ENCODE measurements around the gene MAP3K12.

The MAP3K12 gene

DNA sequence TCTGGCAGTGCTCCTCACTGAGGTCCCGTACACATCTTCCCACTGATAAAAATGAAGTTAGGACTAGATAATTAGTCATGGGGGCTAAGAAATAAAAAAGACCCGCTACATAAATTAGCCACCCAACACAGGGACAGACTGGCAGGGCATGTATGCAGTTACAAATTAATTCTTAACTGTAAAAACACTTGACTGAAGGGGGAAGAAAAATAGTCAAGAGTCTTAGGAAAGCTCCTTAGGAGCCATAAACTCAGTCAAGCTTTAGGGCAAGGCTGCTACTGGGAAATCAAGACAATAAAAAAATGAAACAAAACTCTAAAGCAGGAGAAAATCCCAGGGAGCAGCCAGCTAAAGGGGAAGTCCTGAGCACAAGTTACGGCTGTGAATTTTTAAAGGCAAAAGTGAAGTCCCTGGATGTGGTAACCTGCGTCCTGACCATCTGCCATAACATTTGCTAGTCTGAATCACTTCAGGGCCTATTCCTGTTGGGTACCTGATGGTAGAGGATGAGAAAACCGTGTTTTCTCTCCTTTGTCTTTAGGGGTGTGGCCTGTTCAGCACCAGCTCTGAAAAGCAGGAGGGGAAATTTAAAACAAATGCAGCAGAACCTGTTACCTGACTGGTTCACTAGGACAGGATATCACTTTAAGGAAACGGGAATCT, 15.5 kb upstream of the MAP3K12 start:
- no peak for TF ChIP-seq SPI1 (IDR thresholded peaks at IDR 0.05; ENCODE audit: borderline replicate concordance, low read depth)
- TF ChIP-seq, protein P1, sequence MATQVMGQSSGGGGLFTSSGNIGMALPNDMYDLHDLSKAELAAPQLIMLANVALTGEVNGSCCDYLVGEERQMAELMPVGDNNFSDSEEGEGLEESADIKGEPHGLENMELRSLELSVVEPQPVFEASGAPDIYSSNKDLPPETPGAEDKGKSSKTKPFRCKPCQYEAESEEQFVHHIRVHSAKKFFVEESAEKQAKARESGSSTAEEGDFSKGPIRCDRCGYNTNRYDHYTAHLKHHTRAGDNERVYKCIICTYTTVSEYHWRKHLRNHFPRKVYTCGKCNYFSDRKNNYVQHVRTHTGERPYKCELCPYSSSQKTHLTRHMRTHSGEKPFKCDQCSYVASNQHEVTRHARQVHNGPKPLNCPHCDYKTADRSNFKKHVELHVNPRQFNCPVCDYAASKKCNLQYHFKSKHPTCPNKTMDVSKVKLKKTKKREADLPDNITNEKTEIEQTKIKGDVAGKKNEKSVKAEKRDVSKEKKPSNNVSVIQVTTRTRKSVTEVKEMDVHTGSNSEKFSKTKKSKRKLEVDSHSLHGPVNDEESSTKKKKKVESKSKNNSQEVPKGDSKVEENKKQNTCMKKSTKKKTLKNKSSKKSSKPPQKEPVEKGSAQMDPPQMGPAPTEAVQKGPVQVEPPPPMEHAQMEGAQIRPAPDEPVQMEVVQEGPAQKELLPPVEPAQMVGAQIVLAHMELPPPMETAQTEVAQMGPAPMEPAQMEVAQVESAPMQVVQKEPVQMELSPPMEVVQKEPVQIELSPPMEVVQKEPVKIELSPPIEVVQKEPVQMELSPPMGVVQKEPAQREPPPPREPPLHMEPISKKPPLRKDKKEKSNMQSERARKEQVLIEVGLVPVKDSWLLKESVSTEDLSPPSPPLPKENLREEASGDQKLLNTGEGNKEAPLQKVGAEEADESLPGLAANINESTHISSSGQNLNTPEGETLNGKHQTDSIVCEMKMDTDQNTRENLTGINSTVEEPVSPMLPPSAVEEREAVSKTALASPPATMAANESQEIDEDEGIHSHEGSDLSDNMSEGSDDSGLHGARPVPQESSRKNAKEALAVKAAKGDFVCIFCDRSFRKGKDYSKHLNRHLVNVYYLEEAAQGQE (IDR thresholded peaks at IDR 0.05; ENCODE audit: insufficient replicate concordance, low read depth), result no peak
- TF ChIP-seq, protein P2, sequence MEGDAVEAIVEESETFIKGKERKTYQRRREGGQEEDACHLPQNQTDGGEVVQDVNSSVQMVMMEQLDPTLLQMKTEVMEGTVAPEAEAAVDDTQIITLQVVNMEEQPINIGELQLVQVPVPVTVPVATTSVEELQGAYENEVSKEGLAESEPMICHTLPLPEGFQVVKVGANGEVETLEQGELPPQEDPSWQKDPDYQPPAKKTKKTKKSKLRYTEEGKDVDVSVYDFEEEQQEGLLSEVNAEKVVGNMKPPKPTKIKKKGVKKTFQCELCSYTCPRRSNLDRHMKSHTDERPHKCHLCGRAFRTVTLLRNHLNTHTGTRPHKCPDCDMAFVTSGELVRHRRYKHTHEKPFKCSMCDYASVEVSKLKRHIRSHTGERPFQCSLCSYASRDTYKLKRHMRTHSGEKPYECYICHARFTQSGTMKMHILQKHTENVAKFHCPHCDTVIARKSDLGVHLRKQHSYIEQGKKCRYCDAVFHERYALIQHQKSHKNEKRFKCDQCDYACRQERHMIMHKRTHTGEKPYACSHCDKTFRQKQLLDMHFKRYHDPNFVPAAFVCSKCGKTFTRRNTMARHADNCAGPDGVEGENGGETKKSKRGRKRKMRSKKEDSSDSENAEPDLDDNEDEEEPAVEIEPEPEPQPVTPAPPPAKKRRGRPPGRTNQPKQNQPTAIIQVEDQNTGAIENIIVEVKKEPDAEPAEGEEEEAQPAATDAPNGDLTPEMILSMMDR (IDR thresholded peaks at IDR 0.05; ENCODE audit: insufficient read depth, low read length), result no peak
- no peak for TF ChIP-seq GABPA (IDR thresholded peaks at IDR 0.05; ENCODE audit: low read depth)
- no peak for TF ChIP-seq POLR2AphosphoS5 (IDR thresholded peaks at IDR 0.05; ENCODE audit: low read depth)
- Histone ChIP-seq H3K4me3 (replicated peaks; ENCODE audit: insufficient read depth, low read length) (no peak overlapping the region), H3K27ac (replicated peaks) (no peak overlapping the region), H3K27me3 (ENCODE audit: insufficient read depth, poor library complexity, severe bottlenecking) (no peaks in the 10 kb centered on the region)
- DNase-seq (ENCODE audit: low read depth in 1 of 2, low spot score in 1 of 2), result no peak

DNA sequence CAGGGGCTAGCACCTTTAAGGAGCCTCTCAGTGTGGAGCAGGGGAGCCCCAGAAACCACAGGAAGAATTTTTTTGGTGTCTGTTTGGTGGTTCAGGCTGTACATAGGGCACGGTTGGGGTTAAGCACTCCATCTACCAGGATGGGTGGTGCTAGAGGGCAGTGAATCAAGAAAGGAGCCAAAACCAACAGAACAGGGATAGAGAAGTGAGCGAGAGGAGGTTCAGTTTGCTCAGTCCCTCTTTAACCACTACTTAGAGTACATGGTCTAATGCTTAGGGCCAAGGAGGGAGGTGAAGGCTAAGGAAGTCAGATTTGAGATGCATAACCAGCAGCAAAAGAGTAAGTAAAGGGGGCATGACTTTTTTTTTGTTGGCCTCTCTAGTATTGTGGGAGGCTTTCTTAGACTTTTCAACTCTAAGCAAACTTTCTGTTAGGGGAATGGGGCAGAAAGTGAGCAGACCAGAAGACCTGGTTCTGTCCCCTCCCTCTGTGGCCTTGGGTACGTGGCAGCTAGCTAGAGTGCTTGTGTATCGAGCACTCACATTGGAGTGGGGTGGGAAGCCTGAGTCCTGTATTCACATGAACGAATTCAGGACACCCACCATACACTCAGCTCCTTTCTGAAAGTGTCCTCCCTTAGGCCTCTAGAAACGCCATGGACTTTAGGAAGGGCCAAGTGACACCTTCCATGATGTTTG, 14.6 kb upstream of the MAP3K12 start:
- no peak for DNase-seq (ENCODE audit: low read depth in 1 of 2, low spot score in 1 of 2)
- no peak overlapping the region for H3K27ac ChIP-seq (replicated peaks)
- TF ChIP-seq SPI1 (IDR thresholded peaks at IDR 0.05; ENCODE audit: borderline replicate concordance, low read depth), result no peak
- no peak for TF ChIP-seq GABPA (IDR thresholded peaks at IDR 0.05; ENCODE audit: low read depth)
- TF ChIP-seq, protein P1 (IDR thresholded peaks at IDR 0.05; ENCODE audit: insufficient replicate concordance, low read depth), result no peak
- TF ChIP-seq, protein P2 (IDR thresholded peaks at IDR 0.05; ENCODE audit: insufficient read depth, low read length), result no peak
- TF ChIP-seq POLR2AphosphoS5 (IDR thresholded peaks at IDR 0.05; ENCODE audit: low read depth), result no peak
- no peak overlapping the region for H3K4me3 ChIP-seq (replicated peaks; ENCODE audit: insufficient read depth, low read length)
- no peaks in the 10 kb centered on the region for H3K27me3 ChIP-seq (ENCODE audit: insufficient read depth, poor library complexity, severe bottlenecking)

DNA sequence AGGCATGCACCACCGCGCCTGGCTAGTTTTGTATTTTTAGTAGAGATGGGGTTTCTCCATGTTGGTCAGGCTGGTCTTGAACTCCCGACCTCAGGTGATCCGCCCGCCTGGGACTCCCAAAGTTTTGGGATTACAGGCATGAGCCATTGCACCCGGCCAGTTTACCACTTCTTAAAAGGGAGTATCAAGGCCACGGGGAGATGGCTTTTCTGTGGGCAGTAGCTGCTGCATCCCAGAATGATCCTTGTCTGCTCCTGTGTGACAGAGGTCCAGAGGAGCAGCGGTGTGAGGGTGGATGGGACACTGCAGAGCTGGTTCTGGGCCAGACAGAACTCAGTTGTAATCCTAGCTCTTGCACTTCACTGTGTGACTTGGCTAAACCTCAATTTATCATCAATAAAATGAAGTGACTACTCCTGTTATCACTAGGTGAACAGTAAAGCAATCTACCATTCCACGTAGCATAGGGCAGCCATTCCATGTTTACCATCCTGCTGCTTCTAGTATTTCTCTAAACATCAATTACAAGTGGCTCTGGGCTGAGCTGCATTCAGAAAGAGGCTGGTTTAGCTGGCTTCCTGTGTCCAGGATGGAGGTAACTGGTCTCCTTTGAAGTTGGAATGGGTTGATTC, 11.0 kb upstream of the MAP3K12 start:
- no peaks in the 10 kb centered on the region for H3K27me3 ChIP-seq (ENCODE audit: insufficient read depth, poor library complexity, severe bottlenecking)
- TF ChIP-seq, protein P1 (IDR thresholded peaks at IDR 0.05; ENCODE audit: insufficient replicate concordance, low read depth), result no peak
- no peak for TF ChIP-seq SPI1 (IDR thresholded peaks at IDR 0.05; ENCODE audit: borderline replicate concordance, low read depth)
- no peak for TF ChIP-seq GABPA (IDR thresholded peaks at IDR 0.05; ENCODE audit: low read depth)
- TF ChIP-seq, protein P2 (IDR thresholded peaks at IDR 0.05; ENCODE audit: insufficient read depth, low read length), result no peak
- no peak for TF ChIP-seq POLR2AphosphoS5 (IDR thresholded peaks at IDR 0.05; ENCODE audit: low read depth)
- no peak overlapping the region for H3K4me3 ChIP-seq (replicated peaks; ENCODE audit: insufficient read depth, low read length)
- DNase-seq (ENCODE audit: low read depth in 1 of 2, low spot score in 1 of 2), result no peak
- H3K27ac ChIP-seq (replicated peaks), result no peak overlapping the region
